K562 (cell line): Measurements from ENCODE around the gene LRRK2. TPM values are rescaled to one million over a fixed set of nuclear protein-coding genes. Genes with fewer than 3 reads are reported as not detected.

Source experiments
- ATAC-seq: fragments of 200-7000 bp; cut with Tn5 transposase; 3 replicates; pipeline ENCODE4 v1.9.1; 2020; ENCODE audit warnings: moderate library complexity
- BruUV-seq: library from RNA; stranded (reverse); fragments of 400-500 nt; replicated peaks from 2 replicates; lab custom pipeline; 2021; lab: Mats Ljungman, UMichigan
- CTCF ChIA-PET: fragments of 300-600 bp; formaldehyde crosslinking; extraction: SDS; loops from one replicate; lab custom pipeline; 2021; ENCODE audit warnings: low intra/inter-chr PET ratio; lab: Yijun Ruan, JAX
- POLR2A ChIA-PET: fragments of 300-600, 350-650 bp; sonication (Branson Sonifier 250); formaldehyde crosslinking; extraction: SDS; loops from one replicate; lab custom pipeline; 2021; ENCODE audit warnings: antibody characterized with exemption, inconsistent platforms; lab: Yijun Ruan, JAX
- DNase-seq, 4 experiments: peaks; one replicate each; pipeline versions ENCODE4 v3.0.0 to v3.0.0-alpha.2; 2011 to 2018; ENCODE audit warnings: low spot score in 3 of 4, mixed read lengths in 3 of 4; ENCODE audit errors: extremely low read depth in 1 of 4
- FAIRE-seq: peaks from 2 replicates; lab custom pipeline; 2011; peaks lifted over from hg19 to GRCh38; lab: Jason Lieb, UNC
- H2AFZ ChIP-seq: 2 replicates; pipeline ENCODE4 v1.6.0; 2011; ENCODE audit warnings: low read depth, low read length, control low read depth, inconsistent platforms
- H3K27ac ChIP-seq: fragments of 200-600 bp; 3 replicates; pipeline ENCODE4 v1.8.0; 2011; ENCODE audit warnings: low read depth, mild to moderate bottlenecking, control low read depth, inconsistent platforms, low read length, moderate library complexity, mixed read lengths; ENCODE audit errors: extremely low read depth
- H3K27me3 ChIP-seq, 2 experiments: fragments of 300-600 bp in 1 of 2; 2 replicates in 1 of 2; 3 replicates in 1 of 2; pipeline versions ENCODE4 v1.6.0 to v1.8.0; 2011; ENCODE audit warnings: inconsistent platforms in 2 of 2, low read length in 2 of 2, mild to moderate bottlenecking in 1 of 2, mixed read lengths in 1 of 2, moderate library complexity in 1 of 2; ENCODE audit not compliant: control insufficient read depth in 2 of 2, insufficient read depth in 2 of 2
- H3K36me3 ChIP-seq: fragments of 300-600 bp; 3 replicates; pipeline ENCODE4 v1.8.0; 2011; ENCODE audit warnings: mild to moderate bottlenecking, low read length, inconsistent platforms; ENCODE audit not compliant: control insufficient read depth, insufficient read depth
- H3K4me1 ChIP-seq, 2 experiments: fragments of 200-600 bp in 1 of 2; replicated peaks in 1 of 2; 2 replicates in 1 of 2; 3 replicates in 1 of 2; pipeline versions ENCODE4 v1.5.1 to v1.8.0; 2011; ENCODE audit warnings: inconsistent platforms in 2 of 2, low read length in 2 of 2, mild to moderate bottlenecking in 1 of 2, mixed read lengths in 1 of 2, moderate library complexity in 1 of 2; ENCODE audit not compliant: control insufficient read depth in 2 of 2, insufficient read depth in 2 of 2
- H3K4me2 ChIP-seq: 2 replicates; pipeline ENCODE4 v1.6.1; 2011; ENCODE audit warnings: low read length, control low read depth, inconsistent platforms, mixed read lengths; ENCODE audit not compliant: insufficient read depth
- H3K4me3 ChIP-seq: fragments of 200-600 bp; sonication (generic), shearing (Covaris generic); 2 replicates; pipeline ENCODE4 v1.5.1; 2016; ENCODE audit warnings: control low read depth, inconsistent platforms
- H3K79me2 ChIP-seq: fragments of 200-600 bp; 3 replicates; pipeline ENCODE4 v1.8.0; 2011; ENCODE audit warnings: low read length, inconsistent platforms; ENCODE audit not compliant: control insufficient read depth, insufficient read depth
- H3K9ac ChIP-seq, 2 experiments: 2 replicates each; pipeline versions ENCODE4 v1.6.0 to v1.6.1; 2011; ENCODE audit warnings: low read depth in 2 of 2, low read length in 2 of 2, control low read depth in 1 of 2, inconsistent platforms in 1 of 2, mild to moderate bottlenecking in 1 of 2, mixed read lengths in 1 of 2; ENCODE audit not compliant: insufficient read depth in 1 of 2
- H3K9me1 ChIP-seq: one replicate; pipeline ENCODE4 v1.6.0; 2011; ENCODE audit warnings: inconsistent platforms, mild to moderate bottlenecking, low read length, moderate library complexity; ENCODE audit not compliant: control insufficient read depth, insufficient read depth
- H3K9me3 ChIP-seq: replicated peaks from 2 replicates; pipeline ENCODE4 v1.5.1; 2011; ENCODE audit warnings: low read depth, low read length, inconsistent platforms; ENCODE audit not compliant: control insufficient read depth, insufficient read depth
- H4K20me1 ChIP-seq: replicated peaks from 2 replicates; pipeline ENCODE4 v1.6.1; 2011; ENCODE audit warnings: low read length, inconsistent platforms, mixed read lengths; ENCODE audit not compliant: control insufficient read depth, insufficient read depth
- CTCF ChIP-seq, 3 experiments: IDR thresholded peaks in 2 of 3; conservative IDR thresholded peaks in 1 of 3; 2 replicates each; pipeline ENCODE4 v1.5.1; 2011 to 2012; ENCODE audit warnings: low read length in 3 of 3, mild to moderate bottlenecking in 3 of 3, control low read depth in 2 of 3, improper control_type of control experiment in 1 of 3, inconsistent platforms in 1 of 3, low read depth in 1 of 3, mixed read lengths in 1 of 3, moderate library complexity in 1 of 3; ENCODE audit not compliant: insufficient read depth in 2 of 3
- ELF2 ChIP-seq: fragments of 250-450 bp; sonication (Bioruptor Pico); IDR thresholded peaks from 2 replicates; pipeline ENCODE4 v1.5.0; 2021; ENCODE audit warnings: mild to moderate bottlenecking
- PKNOX1 ChIP-seq: fragments of 450-650 bp; IDR thresholded peaks from 2 replicates; pipeline ENCODE4 v1.6.1; 2016
- PRMT5 ChIP-seq: sonication (generic); formaldehyde crosslinking; IDR thresholded peaks from 2 replicates; pipeline ENCODE4 v1.5.0; 2020; ENCODE audit warnings: missing genetic modification reagents
- RAD21 ChIP-seq, 2 experiments: fragments of 250-450 bp in 1 of 2; fragments of 450-650 bp in 1 of 2; sonication (Bioruptor Pico) in 1 of 2; formaldehyde crosslinking in 1 of 2; IDR thresholded peaks in 1 of 2; conservative IDR thresholded peaks in 1 of 2; 2 replicates each; pipeline versions ENCODE4 v1.4.0 to v1.8.0; 2020 to 2022; ENCODE audit warnings: mild to moderate bottlenecking in 2 of 2, moderate library complexity in 1 of 2
- SOX6 ChIP-seq: fragments of 450-650 bp; IDR thresholded peaks from 2 replicates; pipeline ENCODE4 v1.6.1; 2014; ENCODE audit warnings: mild to moderate bottlenecking
- WGBS: fragments of 100-300 bp; shearing (Covaris generic); methylation state at CpG from one replicate; pipeline ENCODE4 v1.1.6; 2016; ENCODE audit warnings: low coverage, mixed read lengths; ENCODE audit not compliant: insufficient coverage; ENCODE audit errors: missing lambda C conversion rate; 5-methylcytosine and 5-hydroxymethylcytosine counted together
- in situ Hi-C: fragments of 300-500 bp; cut with MboI; formaldehyde crosslinking; loops from 4 replicates; pipeline ENCODE4 v1.15.0; 2018; ENCODE audit warnings: inconsistent platforms, mixed read lengths
- intact Hi-C: fragments of 100-400 bp; cut with micrococcal nuclease; formaldehyde crosslinking; loops from 2 replicates; pipeline ENCODE4 v1.14.2; 2022
- polyA plus RNA-seq, 8 experiments: library from polyadenylated mRNA; depleted of rRNA in 4 of 8; stranded (reverse) in 5 of 8; unstranded in 3 of 8; fragments of >200 nt; fragmentation: Nextera tagmentation in 2 of 8; fragmentation: Illumina TruSeq in 1 of 8; extraction: Ambion mirVana in 2 of 8; extraction: Trizol in 1 of 8; gene quantifications; 2 replicates each; pipeline versions ENCODE4 v1.2.1 to v1.2.3, GENCODE V29; 2011 to 2014; ENCODE audit warnings: inconsistent platforms in 1 of 8, missing spikeins in 1 of 8
- total RNA-seq, 7 experiments: library from RNA; depleted of rRNA in 6 of 7; stranded (reverse); fragments of >200 nt in 6 of 7; fragmentation: Illumina TruSeq in 2 of 7; extraction: Trizol in 2 of 7; gene quantifications; 2 replicates each; pipeline versions ENCODE4 v1.2.1 to v1.2.3, GENCODE V29; 2011 to 2021; ENCODE audit warnings: low replicate concordance in 1 of 7
- TF ChIP-seq, protein P1 (sequence below): fragments of 250-450 bp; sonication (Bioruptor Pico); IDR thresholded peaks from 2 replicates; pipeline ENCODE4 v1.9.0; 2021; ENCODE audit warnings: mild to moderate bottlenecking, inconsistent platforms
- TF ChIP-seq, protein P2 (sequence below), 3 experiments: fragments of 200-800 bp in 1 of 3; sonication (Bioruptor generic) in 1 of 3; sonication (generic) in 1 of 3; formaldehyde crosslinking in 1 of 3; IDR thresholded peaks; 2 replicates each; pipeline versions ENCODE4 v1.6.1 to v1.8.0; 2016 to 2022; ENCODE audit warnings: mild to moderate bottlenecking in 2 of 3, missing compliant biosample characterization in 2 of 3, missing genetic modification characterization in 2 of 3, missing genetic modification reagents in 1 of 3
- TF ChIP-seq, protein P3 (sequence below): fragments of 250-450 bp; sonication (Bioruptor Pico); IDR thresholded peaks from 2 replicates; pipeline ENCODE4 v1.5.0; 2021

Gene LRRK2
- total and polyA plus RNA-seq, 9 of the 15 experiments (the other 6 are each of a cell fraction or from before 2014, with no cell fraction given) = 0.03 to 0.89 (median 0.31) TPM

DNA sequence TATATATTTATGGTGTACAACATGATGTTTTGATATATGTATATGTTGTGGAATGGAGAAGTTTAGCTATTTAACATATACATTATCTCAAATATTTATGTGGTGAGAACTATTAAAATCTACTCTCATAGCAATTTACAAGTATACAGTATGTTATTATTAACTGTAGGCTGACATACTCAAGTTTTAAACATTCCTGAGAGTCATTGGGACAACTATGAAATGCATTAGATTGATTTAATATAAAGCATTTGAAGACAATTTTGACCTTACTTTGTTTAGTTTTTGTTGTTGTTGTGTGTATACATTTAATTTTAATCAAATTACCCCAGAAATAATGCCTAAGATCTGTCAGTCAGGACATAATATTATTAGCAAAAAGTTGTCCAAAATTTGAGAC is 99.5 kb downstream of the LRRK2 start (continued):
- TF ChIP-seq, protein P1, sequence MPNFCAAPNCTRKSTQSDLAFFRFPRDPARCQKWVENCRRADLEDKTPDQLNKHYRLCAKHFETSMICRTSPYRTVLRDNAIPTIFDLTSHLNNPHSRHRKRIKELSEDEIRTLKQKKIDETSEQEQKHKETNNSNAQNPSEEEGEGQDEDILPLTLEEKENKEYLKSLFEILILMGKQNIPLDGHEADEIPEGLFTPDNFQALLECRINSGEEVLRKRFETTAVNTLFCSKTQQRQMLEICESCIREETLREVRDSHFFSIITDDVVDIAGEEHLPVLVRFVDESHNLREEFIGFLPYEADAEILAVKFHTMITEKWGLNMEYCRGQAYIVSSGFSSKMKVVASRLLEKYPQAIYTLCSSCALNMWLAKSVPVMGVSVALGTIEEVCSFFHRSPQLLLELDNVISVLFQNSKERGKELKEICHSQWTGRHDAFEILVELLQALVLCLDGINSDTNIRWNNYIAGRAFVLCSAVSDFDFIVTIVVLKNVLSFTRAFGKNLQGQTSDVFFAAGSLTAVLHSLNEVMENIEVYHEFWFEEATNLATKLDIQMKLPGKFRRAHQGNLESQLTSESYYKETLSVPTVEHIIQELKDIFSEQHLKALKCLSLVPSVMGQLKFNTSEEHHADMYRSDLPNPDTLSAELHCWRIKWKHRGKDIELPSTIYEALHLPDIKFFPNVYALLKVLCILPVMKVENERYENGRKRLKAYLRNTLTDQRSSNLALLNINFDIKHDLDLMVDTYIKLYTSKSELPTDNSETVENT = no peak
- TF ChIP-seq, protein P2, sequence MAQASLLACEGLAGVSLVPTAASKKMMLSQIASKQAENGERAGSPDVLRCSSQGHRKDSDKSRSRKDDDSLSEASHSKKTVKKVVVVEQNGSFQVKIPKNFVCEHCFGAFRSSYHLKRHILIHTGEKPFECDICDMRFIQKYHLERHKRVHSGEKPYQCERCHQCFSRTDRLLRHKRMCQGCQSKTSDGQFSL (CRISPR knock-in tag; IDR thresholded peaks at IDR 0.05) = no peak
- TF ChIP-seq, protein P2 (tag; IDR thresholded peaks at IDR 0.05) = no peak
- TF ChIP-seq ELF2 (CRISPR knock-in tag) = no peak
- TF ChIP-seq, all 486 proteins: peak for 0

GRCh38 chr12:40325349-40325960 is 100.7 kb downstream of the LRRK2 start:
- TF ChIP-seq PRMT5 (CRISPR knock-in tag) (no peak), RAD21 (CRISPR knock-in tag; conservative IDR thresholded peaks at IDR 0.05 in 1 of 2, IDR thresholded peaks at IDR 0.05 in 1 of 2) (peak in 1 of 2 experiments; percentile 36; a peak in 3 of 4 replicates), CTCF (IDR thresholded peaks at IDR 0.05 in 2 of 3, conservative IDR thresholded peaks at IDR 0.05 in 1 of 3; ENCODE audit: insufficient read depth in 2 of 3, low read depth in 1 of 3, low read length in 3 of 3) (peak in 2 of 3 experiments; percentile 37 to 43; a peak in 2 of 6 replicates), SOX6 (no peak), PKNOX1 (peak; percentile 26; the same call in 1 of the 2 replicates)
- TF ChIP-seq, protein P3, sequence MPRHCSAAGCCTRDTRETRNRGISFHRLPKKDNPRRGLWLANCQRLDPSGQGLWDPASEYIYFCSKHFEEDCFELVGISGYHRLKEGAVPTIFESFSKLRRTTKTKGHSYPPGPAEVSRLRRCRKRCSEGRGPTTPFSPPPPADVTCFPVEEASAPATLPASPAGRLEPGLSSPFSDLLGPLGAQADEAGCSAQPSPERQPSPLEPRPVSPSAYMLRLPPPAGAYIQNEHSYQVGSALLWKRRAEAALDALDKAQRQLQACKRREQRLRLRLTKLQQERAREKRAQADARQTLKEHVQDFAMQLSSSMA (CRISPR knock-in tag) = no peak
- in situ Hi-C loops (no loop called here), intact Hi-C loops (no loop called here)
- no peak overlapping the region for H3K4me3 ChIP-seq
- H3K27me3 ChIP-seq = no peaks in the 10 kb centered on the region
- no peak overlapping the region for H3K27ac ChIP-seq
- ATAC-seq (peak; percentile 57; the same call in 1 of the 3 replicates), DNase-seq (peak; percentile 8 to 24 (median 13)), FAIRE-seq (no peak)
- no peaks in the 10 kb centered on the region for H3K79me2 ChIP-seq
- H3K36me3 ChIP-seq = no peaks in the 10 kb centered on the region
- no peak overlapping the region for H3K4me2 ChIP-seq
- H2AFZ ChIP-seq = no peak overlapping the region
- CTCF ChIA-PET = no interaction called here
- POLR2A ChIA-PET = no interaction called here
- no peaks in the 10 kb centered on the region for H3K9me1 ChIP-seq
- no peak overlapping the region for H3K9ac ChIP-seq
- 0% methylated on average over 5 of the region's 5 CpGs for WGBS
- BruUV-seq = no TSS peak
- no peaks in the 10 kb centered on the region for H4K20me1 ChIP-seq
- no peaks in the 10 kb centered on the region for H3K4me1 ChIP-seq
- no peaks in the 10 kb centered on the region; the same call in 1 of the 2 replicates for H3K9me3 ChIP-seq
